ENCODE results near the gene HTR6.

Gene HTR6

DNA sequence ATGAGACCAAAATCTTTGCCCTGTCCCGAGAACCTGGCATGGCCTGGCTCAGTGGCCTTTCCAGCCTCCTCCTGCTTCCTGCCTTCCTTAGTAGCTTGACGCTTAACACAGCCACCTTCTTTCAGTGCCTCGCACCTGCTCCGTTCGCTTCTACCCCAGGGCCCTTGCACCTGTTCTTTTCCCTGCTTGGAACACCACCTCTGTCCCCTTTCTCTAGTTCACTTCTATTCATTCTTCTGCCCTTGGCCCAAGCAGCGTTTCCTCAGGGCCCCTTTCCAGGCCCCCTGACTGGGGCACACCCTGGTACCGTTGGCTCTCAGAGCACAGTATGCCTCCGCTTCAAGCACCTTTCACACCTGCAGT lies 9.0 kb upstream of the HTR6 start:
- Histone ChIP-seq H3K9me3 (ENCODE audit: control insufficient read depth, low read length) (no peaks in the 10 kb centered on the region), H3K27me3 (replicated peaks; ENCODE audit: control insufficient read depth, insufficient read depth, low read length, poor library complexity, severe bottlenecking) (no peaks in the 10 kb centered on the region), H3K36me3 (ENCODE audit: control insufficient read depth, insufficient read depth, low read length) (no peaks in the 10 kb centered on the region), H3K4me3 (ENCODE audit: insufficient read depth, low read depth, low read length, poor library complexity, severe bottlenecking) (no peak overlapping the region), H3K27ac (ENCODE audit: insufficient read depth, low read length, poor library complexity, severe bottlenecking) (no peak overlapping the region), H3K4me1 (ENCODE audit: control insufficient read depth, insufficient read depth, low read length, poor library complexity, severe bottlenecking) (peaks cover 3% of the 10 kb centered on the region)
- DNase-seq: no peak

DNA sequence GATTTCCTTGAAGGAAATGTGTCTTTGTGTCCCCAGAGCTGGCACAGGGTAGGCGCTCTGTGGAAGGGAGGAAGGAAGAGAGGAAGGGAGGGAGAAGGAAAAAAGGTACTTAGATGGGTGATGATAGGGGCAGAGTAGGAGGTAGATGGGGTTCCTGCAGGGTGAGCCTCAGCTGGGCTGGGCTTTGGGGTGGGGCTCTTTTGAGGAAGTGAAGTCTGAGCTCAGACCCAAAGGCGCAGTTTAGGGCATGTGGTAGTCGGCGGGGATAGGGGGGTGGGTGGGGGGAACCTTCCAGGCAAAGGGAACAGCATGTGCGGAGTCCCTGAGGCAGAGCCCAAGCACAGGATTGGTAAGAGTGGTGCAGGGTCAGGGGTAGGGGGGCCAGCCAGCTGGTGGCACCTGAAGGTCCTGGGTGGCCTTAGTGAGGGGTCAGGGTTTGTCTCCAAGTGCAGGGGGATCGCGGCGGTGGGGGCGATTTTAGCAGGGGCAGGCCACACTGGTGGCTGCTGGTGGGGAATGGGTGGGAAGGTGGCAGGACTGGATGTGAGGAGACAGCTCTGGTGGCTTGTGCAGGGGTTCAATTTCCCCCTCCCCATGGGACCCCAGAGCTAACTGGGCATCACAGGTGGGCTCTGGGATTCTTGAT lies 8.4 kb upstream of the HTR6 start:
- DNase-seq: no peak
- Histone ChIP-seq H3K4me3 (ENCODE audit: insufficient read depth, low read depth, low read length, poor library complexity, severe bottlenecking) (no peak overlapping the region), H3K36me3 (ENCODE audit: control insufficient read depth, insufficient read depth, low read length) (no peaks in the 10 kb centered on the region), H3K9me3 (ENCODE audit: control insufficient read depth, low read length) (no peaks in the 10 kb centered on the region), H3K4me1 (ENCODE audit: control insufficient read depth, insufficient read depth, low read length, poor library complexity, severe bottlenecking) (peaks cover 3% of the 10 kb centered on the region), H3K27ac (ENCODE audit: insufficient read depth, low read length, poor library complexity, severe bottlenecking) (no peak overlapping the region), H3K27me3 (replicated peaks; ENCODE audit: control insufficient read depth, insufficient read depth, low read length, poor library complexity, severe bottlenecking) (no peaks in the 10 kb centered on the region)

DNA sequence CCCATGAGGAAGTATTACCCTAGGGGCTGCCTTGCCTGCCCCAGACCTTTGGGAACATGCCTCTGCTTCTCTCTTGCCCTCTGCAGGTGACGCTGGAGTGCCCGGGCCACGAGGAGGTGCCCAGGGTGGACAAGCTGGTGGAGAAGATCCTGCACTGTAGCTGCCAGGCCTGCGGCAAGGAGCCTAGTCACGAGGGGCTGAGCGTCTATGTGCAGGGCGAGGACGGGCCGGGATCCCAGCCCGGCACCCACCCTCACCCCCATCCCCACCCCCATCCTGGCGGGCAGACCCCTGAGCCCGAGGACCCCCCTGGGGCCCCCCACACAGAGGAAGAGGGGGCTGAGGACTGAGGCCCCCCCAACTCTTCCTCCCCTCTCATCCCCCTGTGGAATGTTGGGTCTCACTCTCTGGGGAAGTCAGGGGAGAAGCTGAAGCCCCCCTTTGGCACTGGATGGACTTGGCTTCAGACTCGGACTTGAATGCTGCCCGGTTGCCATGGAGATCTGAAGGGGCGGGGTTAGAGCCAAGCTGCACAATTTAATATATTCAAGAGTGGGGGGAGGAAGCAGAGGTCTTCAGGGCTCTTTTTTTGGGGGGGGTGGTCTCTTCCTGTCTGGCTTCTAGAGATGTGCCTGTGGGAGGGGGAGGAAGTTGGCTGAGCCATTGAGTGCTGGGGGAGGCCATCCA lies 7.8 kb upstream of the HTR6 start:
- no peaks in the 10 kb centered on the region for H3K36me3 ChIP-seq (ENCODE audit: control insufficient read depth, insufficient read depth, low read length)
- H3K27ac ChIP-seq (ENCODE audit: insufficient read depth, low read length, poor library complexity, severe bottlenecking): no peak overlapping the region
- peaks cover 3% of the 10 kb centered on the region for H3K4me1 ChIP-seq (ENCODE audit: control insufficient read depth, insufficient read depth, low read length, poor library complexity, severe bottlenecking)
- peaks cover 3% of the 10 kb centered on the region for H3K27me3 ChIP-seq (replicated peaks; ENCODE audit: control insufficient read depth, insufficient read depth, low read length, poor library complexity, severe bottlenecking)
- DNase-seq: no peak
- H3K4me3 ChIP-seq (ENCODE audit: insufficient read depth, low read depth, low read length, poor library complexity, severe bottlenecking): no peak overlapping the region
- no peaks in the 10 kb centered on the region for H3K9me3 ChIP-seq (ENCODE audit: control insufficient read depth, low read length)

DNA sequence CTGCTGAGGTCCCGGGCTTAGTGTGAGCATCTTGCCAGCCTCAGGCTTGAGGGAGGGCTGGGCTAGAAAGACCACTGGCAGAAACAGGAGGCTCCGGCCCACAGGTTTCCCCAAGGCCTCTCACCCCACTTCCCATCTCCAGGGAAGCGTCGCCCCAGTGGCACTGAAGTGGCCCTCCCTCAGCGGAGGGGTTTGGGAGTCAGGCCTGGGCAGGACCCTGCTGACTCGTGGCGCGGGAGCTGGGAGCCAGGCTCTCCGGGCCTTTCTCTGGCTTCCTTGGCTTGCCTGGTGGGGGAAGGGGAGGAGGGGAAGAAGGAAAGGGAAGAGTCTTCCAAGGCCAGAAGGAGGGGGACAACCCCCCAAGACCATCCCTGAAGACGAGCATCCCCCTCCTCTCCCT lies 7.2 kb upstream of the HTR6 start:
- peaks cover 3% of the 10 kb centered on the region for H3K4me1 ChIP-seq (ENCODE audit: control insufficient read depth, insufficient read depth, low read length, poor library complexity, severe bottlenecking)

DNA sequence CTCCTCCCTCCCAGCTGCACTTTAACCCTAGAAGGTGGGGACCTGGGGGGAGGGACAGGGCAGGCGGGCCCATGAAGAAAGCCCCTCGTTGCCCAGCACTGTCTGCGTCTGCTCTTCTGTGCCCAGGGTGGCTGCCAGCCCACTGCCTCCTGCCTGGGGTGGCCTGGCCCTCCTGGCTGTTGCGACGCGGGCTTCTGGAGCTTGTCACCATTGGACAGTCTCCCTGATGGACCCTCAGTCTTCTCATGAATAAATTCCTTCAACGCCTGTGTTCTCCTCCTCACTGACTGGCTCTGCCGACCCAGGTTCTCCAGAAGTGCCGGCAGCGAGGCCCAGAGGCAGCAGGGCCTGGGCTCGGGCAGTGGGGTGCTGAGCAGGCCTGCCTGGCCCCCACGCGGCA lies 6.5 kb upstream of the HTR6 start:
- no peak for DNase-seq
- H3K9me3 ChIP-seq (ENCODE audit: control insufficient read depth, low read length): no peaks in the 10 kb centered on the region
- peaks cover 3% of the 10 kb centered on the region for H3K27me3 ChIP-seq (replicated peaks; ENCODE audit: control insufficient read depth, insufficient read depth, low read length, poor library complexity, severe bottlenecking)
- H3K4me1 ChIP-seq (ENCODE audit: control insufficient read depth, insufficient read depth, low read length, poor library complexity, severe bottlenecking): peaks cover 3% of the 10 kb centered on the region
- no peaks in the 10 kb centered on the region for H3K36me3 ChIP-seq (ENCODE audit: control insufficient read depth, insufficient read depth, low read length)
- H3K4me3 ChIP-seq (ENCODE audit: insufficient read depth, low read depth, low read length, poor library complexity, severe bottlenecking): no peak overlapping the region
- H3K27ac ChIP-seq (ENCODE audit: insufficient read depth, low read length, poor library complexity, severe bottlenecking): no peak overlapping the region

More for the DNA sequence above, 7.2 kb upstream of the HTR6 start:
- H3K27ac ChIP-seq (ENCODE audit: insufficient read depth, low read length, poor library complexity, severe bottlenecking): no peak overlapping the region
- no peaks in the 10 kb centered on the region for H3K9me3 ChIP-seq (ENCODE audit: control insufficient read depth, low read length)
- DNase-seq: no peak
- H3K4me3 ChIP-seq (ENCODE audit: insufficient read depth, low read depth, low read length, poor library complexity, severe bottlenecking): no peak overlapping the region
- peaks cover 3% of the 10 kb centered on the region for H3K27me3 ChIP-seq (replicated peaks; ENCODE audit: control insufficient read depth, insufficient read depth, low read length, poor library complexity, severe bottlenecking)
- H3K36me3 ChIP-seq (ENCODE audit: control insufficient read depth, insufficient read depth, low read length): no peaks in the 10 kb centered on the region

DNA sequence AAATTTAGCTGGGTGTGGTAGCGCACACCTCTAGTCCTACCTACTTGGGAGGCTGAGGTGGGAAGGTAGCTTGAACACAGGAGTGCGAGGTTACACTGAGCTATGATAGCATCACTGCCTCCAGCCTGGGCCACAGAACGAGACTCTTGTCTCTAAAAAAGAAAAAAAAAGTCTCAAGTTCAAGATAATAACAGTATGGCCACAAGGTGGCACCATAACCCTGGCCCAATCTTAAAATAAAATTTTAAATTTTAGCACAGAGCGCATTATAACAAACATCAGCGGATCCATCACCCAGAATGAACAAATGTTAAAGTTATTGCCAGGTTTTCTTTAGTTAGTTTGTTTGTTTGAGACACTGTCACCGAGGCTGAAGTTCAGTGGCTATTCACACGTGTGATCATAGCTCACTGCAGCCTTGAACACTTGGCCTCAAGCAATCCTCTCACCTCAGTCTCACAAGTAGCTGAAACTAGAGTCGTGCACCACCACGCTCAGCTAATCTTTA lies 2.9 kb upstream of the HTR6 start:
- no peak overlapping the region for H3K4me3 ChIP-seq (ENCODE audit: insufficient read depth, low read depth, low read length, poor library complexity, severe bottlenecking)
- H3K4me1 ChIP-seq (ENCODE audit: control insufficient read depth, insufficient read depth, low read length, poor library complexity, severe bottlenecking): peaks cover 18% of the 10 kb centered on the region
- DNase-seq: peak in 1 of 3 donors; percentile 15
- no peaks in the 10 kb centered on the region for H3K36me3 ChIP-seq (ENCODE audit: control insufficient read depth, insufficient read depth, low read length)
- H3K27ac ChIP-seq (ENCODE audit: insufficient read depth, low read length, poor library complexity, severe bottlenecking): no peak overlapping the region
- H3K9me3 ChIP-seq (ENCODE audit: control insufficient read depth, low read length): no peaks in the 10 kb centered on the region
- peaks cover 3% of the 10 kb centered on the region for H3K27me3 ChIP-seq (replicated peaks; ENCODE audit: control insufficient read depth, insufficient read depth, low read length, poor library complexity, severe bottlenecking)

DNA sequence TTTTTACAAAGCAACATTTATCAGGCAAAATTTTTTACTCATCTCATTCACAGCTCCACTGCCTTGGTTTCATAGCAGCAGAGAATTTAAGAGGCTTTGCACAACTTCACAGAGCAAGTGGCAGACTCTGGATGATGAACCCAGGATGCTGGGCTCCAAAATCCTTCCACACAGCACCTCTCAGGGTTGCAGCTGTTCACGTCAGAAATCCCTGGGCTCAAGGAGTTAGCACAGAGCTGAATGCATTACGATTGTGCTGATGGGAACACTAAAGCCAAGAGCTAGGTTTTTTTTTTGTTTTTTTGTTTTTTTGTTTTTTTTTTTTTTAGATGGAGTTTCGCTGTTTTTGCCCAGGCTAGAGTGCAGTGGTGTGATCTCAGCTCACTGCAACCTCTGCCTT lies 2.4 kb upstream of the HTR6 start:
- Histone ChIP-seq H3K9me3 (ENCODE audit: control insufficient read depth, low read length) (no peaks in the 10 kb centered on the region), H3K4me1 (ENCODE audit: control insufficient read depth, insufficient read depth, low read length, poor library complexity, severe bottlenecking) (peaks cover 18% of the 10 kb centered on the region), H3K4me3 (ENCODE audit: insufficient read depth, low read depth, low read length, poor library complexity, severe bottlenecking) (no peak overlapping the region), H3K27ac (ENCODE audit: insufficient read depth, low read length, poor library complexity, severe bottlenecking) (no peak overlapping the region), H3K27me3 (replicated peaks; ENCODE audit: control insufficient read depth, insufficient read depth, low read length, poor library complexity, severe bottlenecking) (peaks cover 3% of the 10 kb centered on the region), H3K36me3 (ENCODE audit: control insufficient read depth, insufficient read depth, low read length) (no peaks in the 10 kb centered on the region)
- no peak for DNase-seq

DNA sequence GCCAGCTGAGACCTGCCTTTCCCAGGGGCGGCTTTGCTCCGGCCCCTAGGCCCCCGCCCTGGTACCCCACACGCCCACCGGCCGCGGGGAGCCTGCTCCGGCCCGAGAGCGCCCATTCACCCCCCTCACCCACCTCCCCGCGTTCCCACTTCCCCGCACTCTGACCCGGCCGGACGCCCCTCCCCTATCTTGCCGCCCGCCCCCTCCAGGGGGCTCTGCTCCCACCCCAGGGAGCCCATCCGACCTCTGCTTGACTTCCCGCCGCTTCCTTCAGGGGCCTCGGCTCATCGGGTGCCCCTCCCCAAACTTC lies 466 bp downstream of the HTR6 start:
- DNase-seq: no peak
- Histone ChIP-seq H3K9me3 (ENCODE audit: control insufficient read depth, low read length) (no peaks in the 10 kb centered on the region), H3K27ac (ENCODE audit: insufficient read depth, low read length, poor library complexity, severe bottlenecking) (no peak overlapping the region), H3K4me3 (ENCODE audit: insufficient read depth, low read depth, low read length, poor library complexity, severe bottlenecking) (peak overlapping the region; percentile 40), H3K36me3 (ENCODE audit: control insufficient read depth, insufficient read depth, low read length) (no peaks in the 10 kb centered on the region), H3K27me3 (replicated peaks; ENCODE audit: control insufficient read depth, insufficient read depth, low read length, poor library complexity, severe bottlenecking) (peaks cover 3% of the 10 kb centered on the region), H3K4me1 (ENCODE audit: control insufficient read depth, insufficient read depth, low read length, poor library complexity, severe bottlenecking) (peaks cover 15% of the 10 kb centered on the region)

DNA sequence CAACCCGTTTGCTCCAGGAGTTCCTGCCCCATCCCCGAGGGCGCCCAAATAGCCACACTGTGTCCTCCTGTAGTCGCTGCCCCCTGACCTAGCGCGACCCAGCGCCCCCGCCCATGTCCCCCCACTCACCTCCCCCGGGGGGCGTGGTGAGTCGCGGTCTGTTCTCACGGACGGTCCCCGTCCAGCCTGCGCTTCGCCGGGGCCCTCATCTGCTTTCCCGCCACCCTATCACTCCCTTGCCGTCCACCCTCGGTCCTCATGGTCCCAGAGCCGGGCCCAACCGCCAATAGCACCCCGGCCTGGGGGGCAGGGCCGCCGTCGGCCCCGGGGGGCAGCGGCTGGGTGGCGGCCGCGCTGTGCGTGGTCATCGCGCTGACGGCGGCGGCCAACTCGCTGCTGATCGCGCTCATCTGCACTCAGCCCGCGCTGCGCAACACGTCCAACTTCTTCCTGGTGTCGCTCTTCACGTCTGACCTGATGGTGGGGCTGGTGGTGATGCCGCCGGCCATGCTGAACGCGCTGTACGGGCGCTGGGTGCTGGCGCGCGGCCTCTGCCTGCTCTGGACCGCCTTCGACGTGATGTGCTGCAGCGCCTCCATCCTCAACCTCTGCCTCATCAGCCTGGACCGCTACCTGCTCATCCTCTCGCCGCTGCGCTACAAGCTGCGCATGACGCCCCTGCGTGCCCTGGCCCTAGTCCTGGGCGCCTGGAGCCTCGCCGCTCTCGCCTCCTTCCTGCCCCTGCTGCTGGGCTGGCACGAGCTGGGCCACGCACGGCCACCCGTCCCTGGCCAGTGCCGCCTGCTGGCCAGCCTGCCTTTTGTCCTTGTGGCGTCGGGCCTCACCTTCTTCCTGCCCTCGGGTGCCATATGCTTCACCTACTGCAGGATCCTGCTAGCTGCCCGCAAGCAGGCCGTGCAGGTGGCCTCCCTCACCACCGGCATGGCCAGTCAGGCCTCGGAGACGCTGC lies 1.1 kb downstream of the HTR6 start:
- DNase-seq: no peak
- H3K4me1 ChIP-seq (ENCODE audit: control insufficient read depth, insufficient read depth, low read length, poor library complexity, severe bottlenecking): peaks cover 15% of the 10 kb centered on the region
- no peaks in the 10 kb centered on the region for H3K9me3 ChIP-seq (ENCODE audit: control insufficient read depth, low read length)
- no peaks in the 10 kb centered on the region for H3K36me3 ChIP-seq (ENCODE audit: control insufficient read depth, insufficient read depth, low read length)
- H3K27me3 ChIP-seq (replicated peaks; ENCODE audit: control insufficient read depth, insufficient read depth, low read length, poor library complexity, severe bottlenecking): peaks cover 3% of the 10 kb centered on the region
- H3K4me3 ChIP-seq (ENCODE audit: insufficient read depth, low read depth, low read length, poor library complexity, severe bottlenecking): peak overlapping the region; percentile 40
- H3K27ac ChIP-seq (ENCODE audit: insufficient read depth, low read length, poor library complexity, severe bottlenecking): no peak overlapping the region

DNA sequence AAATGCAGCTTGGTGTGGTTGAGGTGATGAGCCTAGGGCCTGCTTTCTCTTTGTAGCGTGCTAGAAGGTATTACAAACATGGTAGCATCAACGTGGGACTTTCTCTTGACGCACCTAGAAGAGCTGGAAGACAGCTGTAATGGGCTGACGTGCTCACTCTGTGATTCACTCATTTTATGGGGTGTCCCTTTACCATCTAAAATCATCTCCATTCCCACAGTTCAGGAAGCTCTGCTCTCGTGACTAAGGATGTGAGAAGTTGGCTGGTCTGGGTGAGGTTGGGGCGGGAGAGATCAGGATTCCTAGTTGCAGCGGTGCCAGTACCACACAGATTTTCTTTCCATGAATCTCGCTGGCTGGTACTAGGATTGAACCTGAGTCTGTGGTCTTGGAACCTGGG lies 4.2 kb downstream of the HTR6 start:
- Histone ChIP-seq H3K27me3 (replicated peaks; ENCODE audit: control insufficient read depth, insufficient read depth, low read length, poor library complexity, severe bottlenecking) (no peaks in the 10 kb centered on the region), H3K4me1 (ENCODE audit: control insufficient read depth, insufficient read depth, low read length, poor library complexity, severe bottlenecking) (peaks cover 14% of the 10 kb centered on the region), H3K27ac (ENCODE audit: insufficient read depth, low read length, poor library complexity, severe bottlenecking) (no peak overlapping the region), H3K4me3 (ENCODE audit: insufficient read depth, low read depth, low read length, poor library complexity, severe bottlenecking) (no peak overlapping the region), H3K36me3 (ENCODE audit: control insufficient read depth, insufficient read depth, low read length) (no peaks in the 10 kb centered on the region), H3K9me3 (ENCODE audit: control insufficient read depth, low read length) (no peaks in the 10 kb centered on the region)
- DNase-seq: no peak
